ENCODE measurements around the gene SQSTM1.

GRCh38 chr5:179866241-179867078 is 45.8 kb downstream of the SQSTM1 start:
- TF ChIP-seq POLR2A (IDR thresholded peaks at IDR 0.05) (no peak), CTCF (IDR thresholded peaks at IDR 0.05) (no peak)
